ENCODE results near the gene MEPCE. TPM values are rescaled to one million over a fixed set of nuclear protein-coding genes. Genes with fewer than 3 reads are reported as not detected.

MEPCE gene
- total and polyA plus RNA-seq, 9 of the 15 experiments (the other 6 are each of a cell fraction or from before 2014, with no cell fraction given) = 10.9 to 76.3 (median 44.1) TPM

GRCh38 chr7:100477871-100478267 is 48.2 kb downstream of the MEPCE start:
- Histone ChIP-seq H3K9me1 (ENCODE audit: control insufficient read depth, insufficient read depth, low read length) (peaks cover 4% of the 10 kb centered on the region), H3K27me3 (ENCODE audit: control insufficient read depth in 2 of 2, insufficient read depth in 2 of 2, low read length in 2 of 2) (no peaks in the 10 kb centered on the region), H3K4me1 (replicated peaks in 1 of 2; ENCODE audit: control insufficient read depth in 2 of 2, insufficient read depth in 2 of 2, low read length in 2 of 2) (peaks cover 42 to 77% of the 10 kb centered on the region in 2 experiments), H3K27ac (ENCODE audit: extremely low read depth, low read depth, low read length) (peak overlapping the region; percentile 82), H3K79me2 (ENCODE audit: control insufficient read depth, insufficient read depth, low read length) (peaks cover 55% of the 10 kb centered on the region), H3K36me3 (ENCODE audit: control insufficient read depth, insufficient read depth, low read length) (peaks cover 41% of the 10 kb centered on the region), H3K4me2 (ENCODE audit: insufficient read depth, low read length) (peak overlapping the region; percentile 86), H2AFZ (ENCODE audit: low read depth, low read length) (no peak overlapping the region), H3K9me3 (replicated peaks; ENCODE audit: control insufficient read depth, insufficient read depth, low read depth, low read length) (no peaks in the 10 kb centered on the region), H3K4me3 (peak overlapping the region; percentile 86), H4K20me1 (replicated peaks; ENCODE audit: control insufficient read depth, insufficient read depth, low read length) (peaks cover 19% of the 10 kb centered on the region; the same call in 1 of the 2 replicates), H3K9ac (ENCODE audit: insufficient read depth in 1 of 2, low read depth in 2 of 2, low read length in 2 of 2) (peak overlapping the region; percentile 76 to 94)
- no TSS peak for BruUV-seq (replicated peaks)
- no peak for TF ChIP-seq BHLHE40 (IDR thresholded peaks at IDR 0.05; ENCODE audit: low read length)
- no peak for TF ChIP-seq ZNF766 (CRISPR knock-in tag; conservative IDR thresholded peaks at IDR 0.05)
- TF ChIP-seq ZNF592 (IDR thresholded peaks at IDR 0.05) = no peak
- no peak for TF ChIP-seq BCLAF1 (IDR thresholded peaks at IDR 0.05; ENCODE audit: borderline replicate concordance in 1 of 2, control insufficient read depth in 1 of 2, low read depth in 2 of 2, low read length in 1 of 2)
- TF ChIP-seq ZBTB7A (IDR thresholded peaks at IDR 0.05; ENCODE audit: borderline replicate concordance, control insufficient read depth, low read depth, low read length) = peak; percentile 42; the same call in 1 of the 2 replicates
- intact Hi-C loops (cut with micrococcal nuclease) (no loop called here), in situ Hi-C loops (cut with MboI) (no loop called here)
- POLR2A ChIA-PET = interaction anchor here (0.6 to 1.6 kb wide), 4 partner anchors 17 to 358 kb away, joined by 3 to 10 read pairs (median 4); partner anchors contain the start of genes MEPCE and ZCWPW1
- 0% methylated on average over 7 of the region's 16 CpGs for WGBS (ENCODE audit: insufficient coverage, low coverage, missing lambda C conversion rate)
- peak; percentile 2 for ATAC-seq
- DNase-seq (ENCODE audit: extremely low read depth in 1 of 4, low spot score in 3 of 4) = peak in 2 of 4 experiments; percentile 44 to 54
- no peak for FAIRE-seq
- CTCF ChIA-PET (ENCODE audit: low intra/inter-chr PET ratio) = interaction anchor here (0.7 to 1.0 kb wide), 2 partner anchors 9 kb away, joined by 3 to 4 read pairs; no protein-coding TSS in a partner anchor
